ENCODE data around the gene GDF9.

GRCh38 chr5:132838516-132839282 is 27.6 kb downstream of the GDF9 start:
- TF ChIP-seq CTCF (conservative IDR thresholded peaks at IDR 0.05; ENCODE audit: low read depth in 2 of 2) = no peak
- no peak for TF ChIP-seq CREB1 (CRISPR knock-in tag; IDR thresholded peaks at IDR 0.05; ENCODE audit: low read depth)
- no peak for TF ChIP-seq EZH2phosphoT487 (IDR thresholded peaks at IDR 0.05; ENCODE audit: unreplicated experiment)
- TF ChIP-seq POLR2AphosphoS5 (IDR thresholded peaks at IDR 0.05; ENCODE audit: low read depth) = no peak
- no peak for TF ChIP-seq EZH2 (IDR thresholded peaks at IDR 0.05; ENCODE audit: low read depth, unreplicated experiment)
- TF ChIP-seq ZNF331 (CRISPR knock-in tag; IDR thresholded peaks at IDR 0.05; ENCODE audit: low read depth) = no peak
- TF ChIP-seq JUNB (IDR thresholded peaks at IDR 0.05; ENCODE audit: unreplicated experiment) = no peak
- TF ChIP-seq REST (IDR thresholded peaks at IDR 0.05; ENCODE audit: unreplicated experiment) = no peak
